Fibroblast of lung (primary cell): ENCODE results near the gene MRPL37. TPM values are rescaled to one million over a fixed set of nuclear protein-coding genes. Genes with fewer than 3 reads are reported as not detected.

Experiments used
- DNase-seq, 2 donors: peaks; one replicate each; pipeline versions ENCODE4 v3.0.0 to v3.0.0-alpha.2; 2010; ENCODE audit warnings: low read depth in 2 of 2
- H2AFZ ChIP-seq: 2 replicates; pipeline ENCODE4 v1.5.1; 2012; ENCODE audit warnings: low read length, control low read depth, inconsistent platforms
- H3K27ac ChIP-seq: 2 replicates; pipeline ENCODE4 v1.5.1; 2011; ENCODE audit warnings: low read length, control low read depth; ENCODE audit not compliant: insufficient read depth
- H3K27me3 ChIP-seq: 2 replicates; pipeline ENCODE4 v1.5.1; 2011; ENCODE audit warnings: mild to moderate bottlenecking, low read length; ENCODE audit not compliant: control insufficient read depth, insufficient read depth
- H3K36me3 ChIP-seq: 2 replicates; pipeline ENCODE4 v1.5.1; 2011; ENCODE audit warnings: low read length; ENCODE audit not compliant: control insufficient read depth, insufficient read depth
- H3K4me1 ChIP-seq: 2 replicates; pipeline ENCODE4 v1.5.1; 2011; ENCODE audit warnings: low read length; ENCODE audit not compliant: control insufficient read depth, insufficient read depth; ENCODE audit errors: extremely low read depth
- H3K4me2 ChIP-seq: 2 replicates; pipeline ENCODE4 v1.5.1; 2011; ENCODE audit warnings: low read length, control low read depth; ENCODE audit not compliant: insufficient read depth; ENCODE audit errors: extremely low read depth
- H3K4me3 ChIP-seq, 4 experiments: fragments of 200-600 bp in 1 of 4; sonication (generic) in 1 of 4; replicated peaks in 1 of 4; 2 replicates each; pipeline ENCODE4 v1.5.1; 2011 to 2016; ENCODE audit warnings: low read length in 4 of 4, low read depth in 3 of 4, mild to moderate bottlenecking in 3 of 4, control low read depth in 2 of 4, inconsistent platforms in 1 of 4, mixed read lengths in 1 of 4; ENCODE audit not compliant: insufficient read depth in 1 of 4; ENCODE audit errors: control extremely low read depth in 1 of 4
- H3K79me2 ChIP-seq: 2 replicates; pipeline ENCODE4 v1.5.1; 2012; ENCODE audit warnings: mild to moderate bottlenecking, low read length, inconsistent platforms; ENCODE audit not compliant: control insufficient read depth, insufficient read depth
- H3K9ac ChIP-seq: 2 replicates; pipeline ENCODE4 v1.5.1; 2011; ENCODE audit warnings: mild to moderate bottlenecking, low read length, control low read depth; ENCODE audit not compliant: insufficient read depth
- H3K9me3 ChIP-seq: 2 replicates; pipeline ENCODE4 v1.5.1; 2012; ENCODE audit warnings: low read depth, low read length; ENCODE audit not compliant: control insufficient read depth, insufficient read depth
- H4K20me1 ChIP-seq: 2 replicates; pipeline ENCODE4 v1.5.1; 2011; ENCODE audit warnings: low read length; ENCODE audit not compliant: control insufficient read depth, insufficient read depth; ENCODE audit errors: extremely low read depth
- CTCF ChIP-seq, 2 donors: IDR thresholded peaks in 1 of 2; conservative IDR thresholded peaks in 1 of 2; 1 replicate in 1 of 2; 2 replicates in 1 of 2; pipeline ENCODE4 v1.5.1; 2011 to 2012; ENCODE audit warnings: low read length in 2 of 2, control low read depth in 1 of 2, inconsistent platforms in 1 of 2, low read depth in 1 of 2, mild to moderate bottlenecking in 1 of 2
- EZH2 ChIP-seq: IDR thresholded peaks from 2 replicates; pipeline ENCODE4 v1.5.1; 2012; ENCODE audit warnings: low read length, control low read depth, mild to moderate bottlenecking; ENCODE audit errors: missing control alignments
- polyA plus RNA-seq, 2 donors: library from polyadenylated mRNA; depleted of rRNA in 1 of 2; stranded (reverse) in 1 of 2; unstranded in 1 of 2; fragments of >200 nt; gene quantifications; 2 replicates each; pipeline ENCODE4 v1.2.1, GENCODE V29; 2011 to 2012; ENCODE audit warnings: missing spikeins in 1 of 2
- total RNA-seq: library from RNA; depleted of rRNA; stranded (reverse); fragments of >200 nt; gene quantifications from 2 replicates; pipeline ENCODE4 v1.2.1, GENCODE V29; 2014

MRPL37 gene
- total and polyA plus RNA-seq, 2 donors (not counting 1 experiment from before 2014, with no cell fraction given), result 21.7 to 43.6 TPM

GRCh38 chr1:54186056-54186455 is 13.9 kb upstream of the MRPL37 start:
- no peak overlapping the region for H3K9ac ChIP-seq
- H2AFZ ChIP-seq, result no peak overlapping the region
- H4K20me1 ChIP-seq, result no peaks in the 10 kb centered on the region
- H3K27me3 ChIP-seq, result no peaks in the 10 kb centered on the region
- H3K4me3 ChIP-seq, result no peak overlapping the region
- H3K4me1 ChIP-seq, result no peaks in the 10 kb centered on the region
- H3K4me2 ChIP-seq, result no peak overlapping the region
- peaks cover 1% of the 10 kb centered on the region for H3K36me3 ChIP-seq
- no peak overlapping the region for H3K27ac ChIP-seq
- DNase-seq, result no peak
- no peaks in the 10 kb centered on the region for H3K9me3 ChIP-seq
- no peak for TF ChIP-seq CTCF (conservative IDR thresholded peaks at IDR 0.05 in 1 of 2, IDR thresholded peaks at IDR 0.05 in 1 of 2; ENCODE audit: low read depth in 1 of 2, low read length in 2 of 2)
- TF ChIP-seq EZH2, result no peak
- H3K79me2 ChIP-seq, result no peaks in the 10 kb centered on the region

GRCh38 chr1:54188291-54188690 is 11.7 kb upstream of the MRPL37 start:
- no peaks in the 10 kb centered on the region for H4K20me1 ChIP-seq
- TF ChIP-seq CTCF (conservative IDR thresholded peaks at IDR 0.05 in 1 of 2, IDR thresholded peaks at IDR 0.05 in 1 of 2; ENCODE audit: low read depth in 1 of 2, low read length in 2 of 2) (no peak), EZH2 (no peak)
- H3K9ac ChIP-seq, result no peak overlapping the region
- no peak overlapping the region for H3K4me3 ChIP-seq
- no peak overlapping the region for H3K27ac ChIP-seq
- no peaks in the 10 kb centered on the region for H3K27me3 ChIP-seq
- DNase-seq, result no peak
- H3K4me1 ChIP-seq, result no peaks in the 10 kb centered on the region
- no peak overlapping the region for H3K4me2 ChIP-seq
- H3K36me3 ChIP-seq, result peaks cover 1% of the 10 kb centered on the region
- no peaks in the 10 kb centered on the region for H3K79me2 ChIP-seq
- no peaks in the 10 kb centered on the region for H3K9me3 ChIP-seq
- H2AFZ ChIP-seq, result no peak overlapping the region

- Histone ChIP-seq H3K4me3 (no peak overlapping the region), H3K9ac (no peak overlapping the region), H2AFZ (no peak overlapping the region), H3K27ac (no peak overlapping the region), H3K36me3 (peaks cover 4% of the 10 kb centered on the region), H3K4me2 (no peak overlapping the region), H3K79me2 (no peaks in the 10 kb centered on the region), H4K20me1 (no peaks in the 10 kb centered on the region), H3K27me3 (no peaks in the 10 kb centered on the region), H3K9me3 (no peaks in the 10 kb centered on the region), H3K4me1 (no peaks in the 10 kb centered on the region)
- no peak for TF ChIP-seq EZH2
- TF ChIP-seq CTCF (conservative IDR thresholded peaks at IDR 0.05 in 1 of 2, IDR thresholded peaks at IDR 0.05 in 1 of 2; ENCODE audit: low read depth in 1 of 2, low read length in 2 of 2), result no peak
- no peak for DNase-seq
Observed at GRCh38 chr1:54190526-54190925, 9.4 kb upstream of the MRPL37 start.
